HG02571 (cell line): ENCODE data around the gene UBE2D3.
"Not testable (repeated sequence)": the region's sequence is repeated elsewhere in the genome, so short reads cannot be mapped to it uniquely, and the experiment has no call there.

Source experiments
- ATAC-seq: cut with Tn5 transposase; IDR thresholded peaks from one replicate; pipeline ENCODE4 v1.9.1; 2021; ENCODE audit warnings: mild to moderate bottlenecking, moderate library complexity; ENCODE audit not compliant: unreplicated experiment

Gene UBE2D3

GRCh38 chr4:102826890-102827673, at the start of gene UBE2D3:
Gene UBE2D3, minus strand, starts transcription at chr4:102827551. Its CDS starts 1,043 bp downstream, at chr4:102826508.
- ATAC-seq: peak; percentile 36

GRCh38 chr4:102871772-102872171, 44.4 kb upstream of the UBE2D3 start:
- no peak for ATAC-seq

GRCh38 chr4:102869569-102870197, 42.3 kb upstream of the UBE2D3 start:
- peak; percentile 23 for ATAC-seq

- peak; percentile 82 for ATAC-seq
Measured at GRCh38 chr4:102868781-102869568, 41.6 kb upstream of the UBE2D3 start, which contains the start of gene CISD2. Gene CISD2, plus strand, starts transcription at chr4:102868992. Its CDS starts 93 bp downstream, at chr4:102869085.

- ATAC-seq: peak; percentile 50
Measured at GRCh38 chr4:102868153-102868780, 40.9 kb upstream of the UBE2D3 start.

GRCh38 chr4:102867278-102868152, 40.2 kb upstream of the UBE2D3 start:
- no peak for ATAC-seq

- not testable (repeated sequence) for ATAC-seq
Measured at GRCh38 chr4:102865327-102865726, 38.0 kb upstream of the UBE2D3 start.

- ATAC-seq: no peak
Measured at GRCh38 chr4:102862747-102863146, 35.4 kb upstream of the UBE2D3 start.

GRCh38 chr4:102862016-102862415, 34.7 kb upstream of the UBE2D3 start:
- ATAC-seq: no peak

GRCh38 chr4:102860611-102861324, 33.4 kb upstream of the UBE2D3 start:
- ATAC-seq: no peak

GRCh38 chr4:102858828-102859464, 31.6 kb upstream of the UBE2D3 start:
- no peak for ATAC-seq

GRCh38 chr4:102850370-102850769, 23.0 kb upstream of the UBE2D3 start:
- no peak for ATAC-seq

GRCh38 chr4:102849579-102850104, 22.3 kb upstream of the UBE2D3 start:
- ATAC-seq: no peak

GRCh38 chr4:102847687-102848086, 20.3 kb upstream of the UBE2D3 start:
- no peak for ATAC-seq

- ATAC-seq: no peak
Measured at GRCh38 chr4:102843938-102844337, 16.6 kb upstream of the UBE2D3 start.

- no peak for ATAC-seq
Measured at GRCh38 chr4:102843273-102843672, 15.9 kb upstream of the UBE2D3 start.

GRCh38 chr4:102842367-102842766, 15.0 kb upstream of the UBE2D3 start:
- ATAC-seq: no peak

- no peak for ATAC-seq
Measured at GRCh38 chr4:102836596-102836995, 9.2 kb upstream of the UBE2D3 start.

- no peak for ATAC-seq
Measured at GRCh38 chr4:102832667-102833066, 5.3 kb upstream of the UBE2D3 start.
